Fibroblast of lung (primary cell): ENCODE data around the gene TGFBR2. TPM values are rescaled to one million over a fixed set of nuclear protein-coding genes. Genes with fewer than 3 reads are reported as not detected.

Experiments used
- DNase-seq, 2 donors: peaks; one replicate each; pipeline versions ENCODE4 v3.0.0 to v3.0.0-alpha.2; 2010; ENCODE audit warnings: low read depth in 2 of 2
- H2AFZ ChIP-seq: 2 replicates; pipeline ENCODE4 v1.5.1; 2012; ENCODE audit warnings: low read length, control low read depth, inconsistent platforms
- H3K27ac ChIP-seq: 2 replicates; pipeline ENCODE4 v1.5.1; 2011; ENCODE audit warnings: low read length, control low read depth; ENCODE audit not compliant: insufficient read depth
- H3K27me3 ChIP-seq: 2 replicates; pipeline ENCODE4 v1.5.1; 2011; ENCODE audit warnings: mild to moderate bottlenecking, low read length; ENCODE audit not compliant: control insufficient read depth, insufficient read depth
- H3K36me3 ChIP-seq: 2 replicates; pipeline ENCODE4 v1.5.1; 2011; ENCODE audit warnings: low read length; ENCODE audit not compliant: control insufficient read depth, insufficient read depth
- H3K4me1 ChIP-seq: 2 replicates; pipeline ENCODE4 v1.5.1; 2011; ENCODE audit warnings: low read length; ENCODE audit not compliant: control insufficient read depth, insufficient read depth; ENCODE audit errors: extremely low read depth
- H3K4me2 ChIP-seq: 2 replicates; pipeline ENCODE4 v1.5.1; 2011; ENCODE audit warnings: low read length, control low read depth; ENCODE audit not compliant: insufficient read depth; ENCODE audit errors: extremely low read depth
- H3K4me3 ChIP-seq, 4 experiments: fragments of 200-600 bp in 1 of 4; sonication (generic) in 1 of 4; replicated peaks in 1 of 4; 2 replicates each; pipeline ENCODE4 v1.5.1; 2011 to 2016; ENCODE audit warnings: low read length in 4 of 4, low read depth in 3 of 4, mild to moderate bottlenecking in 3 of 4, control low read depth in 2 of 4, inconsistent platforms in 1 of 4, mixed read lengths in 1 of 4; ENCODE audit not compliant: insufficient read depth in 1 of 4; ENCODE audit errors: control extremely low read depth in 1 of 4
- H3K79me2 ChIP-seq: 2 replicates; pipeline ENCODE4 v1.5.1; 2012; ENCODE audit warnings: mild to moderate bottlenecking, low read length, inconsistent platforms; ENCODE audit not compliant: control insufficient read depth, insufficient read depth
- H3K9ac ChIP-seq: 2 replicates; pipeline ENCODE4 v1.5.1; 2011; ENCODE audit warnings: mild to moderate bottlenecking, low read length, control low read depth; ENCODE audit not compliant: insufficient read depth
- H3K9me3 ChIP-seq: 2 replicates; pipeline ENCODE4 v1.5.1; 2012; ENCODE audit warnings: low read depth, low read length; ENCODE audit not compliant: control insufficient read depth, insufficient read depth
- H4K20me1 ChIP-seq: 2 replicates; pipeline ENCODE4 v1.5.1; 2011; ENCODE audit warnings: low read length; ENCODE audit not compliant: control insufficient read depth, insufficient read depth; ENCODE audit errors: extremely low read depth
- CTCF ChIP-seq, 2 donors: IDR thresholded peaks in 1 of 2; conservative IDR thresholded peaks in 1 of 2; 1 replicate in 1 of 2; 2 replicates in 1 of 2; pipeline ENCODE4 v1.5.1; 2011 to 2012; ENCODE audit warnings: low read length in 2 of 2, control low read depth in 1 of 2, inconsistent platforms in 1 of 2, low read depth in 1 of 2, mild to moderate bottlenecking in 1 of 2
- EZH2 ChIP-seq: IDR thresholded peaks from 2 replicates; pipeline ENCODE4 v1.5.1; 2012; ENCODE audit warnings: low read length, control low read depth, mild to moderate bottlenecking; ENCODE audit errors: missing control alignments
- polyA plus RNA-seq, 2 donors: library from polyadenylated mRNA; depleted of rRNA in 1 of 2; stranded (reverse) in 1 of 2; unstranded in 1 of 2; fragments of >200 nt; gene quantifications; 2 replicates each; pipeline ENCODE4 v1.2.1, GENCODE V29; 2011 to 2012; ENCODE audit warnings: missing spikeins in 1 of 2
- total RNA-seq: library from RNA; depleted of rRNA; stranded (reverse); fragments of >200 nt; gene quantifications from 2 replicates; pipeline ENCODE4 v1.2.1, GENCODE V29; 2014

Gene TGFBR2
- total and polyA plus RNA-seq, 2 donors (not counting 1 experiment from before 2014, with no cell fraction given) = 93.0 to 126 TPM

- DNase-seq = no peak
- no peak overlapping the region for H3K4me3 ChIP-seq
- no peak for TF ChIP-seq CTCF (conservative IDR thresholded peaks at IDR 0.05 in 1 of 2, IDR thresholded peaks at IDR 0.05 in 1 of 2; ENCODE audit: low read depth in 1 of 2, low read length in 2 of 2)
- TF ChIP-seq EZH2 = no peak
- H3K9me3 ChIP-seq = no peaks in the 10 kb centered on the region
- H3K4me1 ChIP-seq = peaks cover 2% of the 10 kb centered on the region
- no peak overlapping the region for H3K27ac ChIP-seq
- H3K36me3 ChIP-seq = no peaks in the 10 kb centered on the region
- H3K79me2 ChIP-seq = no peaks in the 10 kb centered on the region
- no peaks in the 10 kb centered on the region for H4K20me1 ChIP-seq
- H3K27me3 ChIP-seq = no peaks in the 10 kb centered on the region
- H3K9ac ChIP-seq = no peak overlapping the region
- no peak overlapping the region for H2AFZ ChIP-seq
- no peak overlapping the region for H3K4me2 ChIP-seq
Observed at GRCh38 chr3:30581982-30582381, 24.4 kb upstream of the TGFBR2 start.

- Histone ChIP-seq H3K9me3 (no peaks in the 10 kb centered on the region), H3K27ac (no peak overlapping the region), H4K20me1 (no peaks in the 10 kb centered on the region), H3K4me1 (no peaks in the 10 kb centered on the region), H2AFZ (no peak overlapping the region), H3K9ac (no peak overlapping the region), H3K27me3 (no peaks in the 10 kb centered on the region), H3K4me2 (no peak overlapping the region), H3K79me2 (no peaks in the 10 kb centered on the region), H3K36me3 (no peaks in the 10 kb centered on the region), H3K4me3 (no peak overlapping the region)
- TF ChIP-seq CTCF (conservative IDR thresholded peaks at IDR 0.05 in 1 of 2, IDR thresholded peaks at IDR 0.05 in 1 of 2; ENCODE audit: low read depth in 1 of 2, low read length in 2 of 2) (no peak), EZH2 (no peak)
- no peak for DNase-seq
Observed at GRCh38 chr3:30583973-30584372, 22.4 kb upstream of the TGFBR2 start.

DNA sequence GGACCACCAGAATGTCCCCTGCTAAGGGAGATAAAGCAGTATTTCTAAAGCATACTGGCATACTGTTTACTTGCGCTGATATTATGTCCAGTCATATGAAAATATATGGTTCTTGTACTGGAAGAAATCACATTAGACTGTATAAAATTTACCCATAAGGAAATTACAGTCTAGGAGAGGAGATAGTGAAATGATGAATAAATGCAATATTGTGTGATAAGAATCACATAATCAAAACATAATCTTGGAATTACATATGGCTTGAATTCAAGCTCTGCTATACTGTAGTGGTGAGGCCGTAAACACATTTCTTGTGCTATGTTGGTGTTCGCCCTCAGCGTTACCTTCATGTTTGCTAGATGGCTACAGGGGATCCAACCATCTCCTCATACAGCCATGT, 20.7 kb upstream of the TGFBR2 start:
- no peak for DNase-seq
- H3K4me3 ChIP-seq = no peak overlapping the region
- no peak overlapping the region for H3K9ac ChIP-seq

More for the DNA sequence above, 20.7 kb upstream of the TGFBR2 start:
- H3K79me2 ChIP-seq = no peaks in the 10 kb centered on the region
- H2AFZ ChIP-seq = no peak overlapping the region
- H3K4me2 ChIP-seq = no peak overlapping the region
- H3K27ac ChIP-seq = no peak overlapping the region
- no peaks in the 10 kb centered on the region for H3K36me3 ChIP-seq
- no peak for TF ChIP-seq CTCF (conservative IDR thresholded peaks at IDR 0.05 in 1 of 2, IDR thresholded peaks at IDR 0.05 in 1 of 2; ENCODE audit: low read depth in 1 of 2, low read length in 2 of 2)
- no peak for TF ChIP-seq EZH2
- H3K4me1 ChIP-seq = no peaks in the 10 kb centered on the region
- no peaks in the 10 kb centered on the region for H3K27me3 ChIP-seq
- H3K9me3 ChIP-seq = no peaks in the 10 kb centered on the region
- no peaks in the 10 kb centered on the region for H4K20me1 ChIP-seq
